A549 (cell line): ENCODE measurements around the gene RAET1E.

Source experiments
- CBX2 ChIP-seq: fragments of 200-600 bp; sonication (generic); IDR thresholded peaks from 2 replicates; pipeline ENCODE4 v1.6.1; 2016; ENCODE audit warnings: low read depth, mild to moderate bottlenecking, borderline replicate concordance
- CBX8 ChIP-seq: fragments of 200-600 bp; sonication (generic); IDR thresholded peaks from 2 replicates; pipeline ENCODE4 v1.6.1; 2016
- REST ChIP-seq: fragments of 200-600 bp; sonication (generic); IDR thresholded peaks from 2 replicates; pipeline ENCODE4 v1.6.1; 2016; ENCODE audit warnings: antibody characterized with exemption, mild to moderate bottlenecking, moderate library complexity
- TF ChIP-seq, protein P1 (sequence below): fragments of 250-450 bp; sonication (Bioruptor Pico); IDR thresholded peaks from 2 replicates; pipeline ENCODE4 v1.5.0; 2021; ENCODE audit warnings: mild to moderate bottlenecking, moderate library complexity, borderline replicate concordance

DNA sequence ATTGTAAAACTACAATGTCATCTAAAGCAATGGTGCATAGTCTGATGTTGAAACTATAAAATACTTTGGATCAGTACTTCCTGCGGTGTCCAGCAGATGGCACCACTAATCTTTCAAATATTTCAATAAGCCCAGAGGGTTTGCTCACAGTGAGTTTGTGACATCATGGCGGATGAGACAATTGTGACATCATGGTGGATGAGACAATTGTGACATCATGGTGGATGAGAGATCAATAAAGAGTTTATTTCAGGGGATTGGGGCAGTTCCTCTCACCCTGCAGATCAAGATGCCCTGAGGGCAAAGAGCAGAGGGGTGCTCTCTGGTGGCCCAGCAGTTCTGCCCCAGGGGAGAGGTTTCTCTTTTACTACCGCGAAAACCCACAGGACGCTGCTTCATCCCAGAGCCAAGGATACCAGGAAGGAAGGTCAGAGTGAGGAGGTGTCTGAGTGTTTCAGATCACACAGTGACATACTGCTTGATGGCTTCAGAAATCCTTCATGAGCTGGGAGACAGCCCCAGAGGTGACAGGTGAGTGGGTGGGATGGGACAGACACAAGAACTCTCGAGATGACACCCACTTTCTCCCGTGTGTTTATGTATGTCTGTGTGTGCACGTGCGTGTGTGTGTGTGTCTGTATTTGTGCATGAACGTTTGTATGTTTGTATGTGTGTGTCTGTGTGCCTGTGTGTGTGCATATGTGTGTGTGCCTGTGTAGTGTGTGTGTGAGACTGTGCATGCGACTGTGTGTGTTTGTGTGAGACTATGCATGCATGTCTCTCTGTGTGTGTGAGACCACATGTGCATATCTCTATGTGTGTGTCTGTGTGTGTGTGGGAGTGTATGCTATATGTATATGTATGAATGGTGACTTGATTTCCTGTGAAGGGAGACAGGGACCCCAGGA is 36.6 kb upstream of the RAET1E start:
- TF ChIP-seq, protein P1, sequence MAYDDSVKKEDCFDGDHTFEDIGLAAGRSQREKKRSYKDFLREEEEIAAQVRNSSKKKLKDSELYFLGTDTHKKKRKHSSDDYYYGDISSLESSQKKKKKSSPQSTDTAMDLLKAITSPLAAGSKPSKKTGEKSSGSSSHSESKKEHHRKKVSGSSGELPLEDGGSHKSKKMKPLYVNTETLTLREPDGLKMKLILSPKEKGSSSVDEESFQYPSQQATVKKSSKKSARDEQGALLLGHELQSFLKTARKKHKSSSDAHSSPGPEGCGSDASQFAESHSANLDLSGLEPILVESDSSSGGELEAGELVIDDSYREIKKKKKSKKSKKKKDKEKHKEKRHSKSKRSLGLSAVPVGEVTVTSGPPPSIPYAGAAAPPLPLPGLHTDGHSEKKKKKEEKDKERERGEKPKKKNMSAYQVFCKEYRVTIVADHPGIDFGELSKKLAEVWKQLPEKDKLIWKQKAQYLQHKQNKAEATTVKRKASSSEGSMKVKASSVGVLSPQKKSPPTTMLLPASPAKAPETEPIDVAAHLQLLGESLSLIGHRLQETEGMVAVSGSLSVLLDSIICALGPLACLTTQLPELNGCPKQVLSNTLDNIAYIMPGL, result no peak
- no peak for TF ChIP-seq CBX2
- TF ChIP-seq REST, result no peak
- no peak for TF ChIP-seq CBX8
